ENCODE measurements around the gene FAM83C.

DNA sequence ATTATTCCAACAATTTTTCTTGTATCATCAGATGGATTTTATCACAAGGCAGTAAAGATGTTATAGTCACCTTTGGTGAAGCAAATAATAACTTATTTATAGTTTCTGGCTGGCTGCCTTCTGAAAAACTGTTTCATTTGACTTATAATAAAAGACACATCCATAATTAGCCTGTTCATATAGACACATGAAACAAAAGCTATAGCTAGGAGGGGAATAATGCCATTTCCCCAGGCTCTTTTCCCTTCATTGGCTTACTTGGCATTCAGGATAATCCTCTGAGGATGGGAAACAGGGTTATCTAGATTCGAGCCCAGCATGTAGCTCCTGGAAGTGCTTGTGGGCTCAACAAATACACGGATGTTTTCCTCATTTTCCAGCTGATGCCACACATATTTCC, 48.2 kb downstream of the FAM83C start:
- TF ChIP-seq REST (IDR thresholded peaks at IDR 0.05; ENCODE audit: low read depth), result no peak
- TF ChIP-seq YY1 (IDR thresholded peaks at IDR 0.05; ENCODE audit: low read depth), result no peak
- TF ChIP-seq CREB1 (IDR thresholded peaks at IDR 0.05; ENCODE audit: low read depth), result no peak
- no peak for TF ChIP-seq TAF1 (IDR thresholded peaks at IDR 0.05; ENCODE audit: low read depth)
- no peak for TF ChIP-seq EP300 (IDR thresholded peaks at IDR 0.05; ENCODE audit: borderline replicate concordance)
- TF ChIP-seq, protein P1, sequence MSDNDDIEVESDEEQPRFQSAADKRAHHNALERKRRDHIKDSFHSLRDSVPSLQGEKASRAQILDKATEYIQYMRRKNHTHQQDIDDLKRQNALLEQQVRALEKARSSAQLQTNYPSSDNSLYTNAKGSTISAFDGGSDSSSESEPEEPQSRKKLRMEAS (IDR thresholded peaks at IDR 0.05), result no peak
- no peak for TF ChIP-seq RAD21 (IDR thresholded peaks at IDR 0.05; ENCODE audit: low read depth)
- TF ChIP-seq USF1 (IDR thresholded peaks at IDR 0.05), result no peak
- no peak for TF ChIP-seq NFIC (IDR thresholded peaks at IDR 0.05)
- TF ChIP-seq EGR1 (IDR thresholded peaks at IDR 0.05), result no peak
